GM06990 (cell line): ENCODE results near the gene TAGLN3.

Experiments
- DNase-seq: peaks from one replicate; pipeline ENCODE4 v3.0.0-alpha.2; 2011; ENCODE audit not compliant: insufficient read length; ENCODE audit errors: extremely low read depth
- H3K27me3 ChIP-seq: replicated peaks from 2 replicates; pipeline ENCODE4 v1.6.0; 2011; ENCODE audit warnings: low read length; ENCODE audit not compliant: control insufficient read depth, insufficient read depth
- H3K36me3 ChIP-seq: 2 replicates; pipeline ENCODE4 v1.5.1; 2011; ENCODE audit warnings: low read length; ENCODE audit not compliant: control insufficient read depth, insufficient read depth
- H3K4me3 ChIP-seq: replicated peaks from 2 replicates; pipeline ENCODE4 v1.5.1; 2011; ENCODE audit warnings: low read depth, mild to moderate bottlenecking, control low read depth, low read length
- TF ChIP-seq, protein P1 (sequence below): IDR thresholded peaks from 2 replicates; pipeline ENCODE4 v1.5.1; 2011; ENCODE audit warnings: low read length, control low read depth, mild to moderate bottlenecking, inconsistent platforms; ENCODE audit not compliant: insufficient read depth, poor library complexity, severe bottlenecking

TAGLN3 gene

DNA sequence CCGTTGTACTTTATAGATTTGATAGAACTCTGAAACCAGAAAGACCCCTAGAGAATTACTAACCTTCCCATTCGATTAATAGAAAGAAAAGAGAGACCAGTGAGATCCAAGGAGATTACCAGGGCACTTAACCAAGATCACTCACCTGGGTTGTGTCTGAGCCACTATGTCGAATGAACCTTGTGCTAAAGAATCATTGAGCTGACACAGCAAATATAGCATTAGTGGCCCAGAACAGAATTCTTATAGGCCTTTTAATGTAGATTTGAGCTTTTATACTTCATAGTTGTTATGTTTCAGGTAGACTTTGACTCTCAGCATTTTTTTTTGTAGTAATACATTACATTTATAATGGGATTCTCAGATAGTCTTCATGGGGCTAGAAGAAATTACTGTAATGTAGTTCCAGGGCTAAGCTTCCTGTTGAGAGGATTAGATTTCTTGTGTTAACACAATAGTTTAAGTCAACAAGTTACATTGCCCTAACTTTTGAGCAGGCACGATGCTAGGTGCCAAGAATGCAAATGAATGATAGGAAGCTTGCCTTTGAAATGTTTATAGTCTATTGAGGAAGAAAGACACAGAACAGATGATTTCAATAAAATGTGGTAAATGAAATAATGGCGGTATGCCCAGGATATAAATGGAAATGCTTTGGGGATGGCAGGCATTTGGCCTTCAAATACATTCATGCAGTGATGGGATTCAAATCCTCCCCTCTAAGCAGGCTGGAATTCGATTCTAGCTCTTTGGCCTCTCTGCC lies 44.3 kb upstream of the TAGLN3 start:
- no peak for DNase-seq
- no peaks in the 10 kb centered on the region for H3K27me3 ChIP-seq
- TF ChIP-seq, protein P1, sequence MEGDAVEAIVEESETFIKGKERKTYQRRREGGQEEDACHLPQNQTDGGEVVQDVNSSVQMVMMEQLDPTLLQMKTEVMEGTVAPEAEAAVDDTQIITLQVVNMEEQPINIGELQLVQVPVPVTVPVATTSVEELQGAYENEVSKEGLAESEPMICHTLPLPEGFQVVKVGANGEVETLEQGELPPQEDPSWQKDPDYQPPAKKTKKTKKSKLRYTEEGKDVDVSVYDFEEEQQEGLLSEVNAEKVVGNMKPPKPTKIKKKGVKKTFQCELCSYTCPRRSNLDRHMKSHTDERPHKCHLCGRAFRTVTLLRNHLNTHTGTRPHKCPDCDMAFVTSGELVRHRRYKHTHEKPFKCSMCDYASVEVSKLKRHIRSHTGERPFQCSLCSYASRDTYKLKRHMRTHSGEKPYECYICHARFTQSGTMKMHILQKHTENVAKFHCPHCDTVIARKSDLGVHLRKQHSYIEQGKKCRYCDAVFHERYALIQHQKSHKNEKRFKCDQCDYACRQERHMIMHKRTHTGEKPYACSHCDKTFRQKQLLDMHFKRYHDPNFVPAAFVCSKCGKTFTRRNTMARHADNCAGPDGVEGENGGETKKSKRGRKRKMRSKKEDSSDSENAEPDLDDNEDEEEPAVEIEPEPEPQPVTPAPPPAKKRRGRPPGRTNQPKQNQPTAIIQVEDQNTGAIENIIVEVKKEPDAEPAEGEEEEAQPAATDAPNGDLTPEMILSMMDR = no peak
- no peaks in the 10 kb centered on the region for H3K36me3 ChIP-seq
- H3K4me3 ChIP-seq = no peak overlapping the region

DNA sequence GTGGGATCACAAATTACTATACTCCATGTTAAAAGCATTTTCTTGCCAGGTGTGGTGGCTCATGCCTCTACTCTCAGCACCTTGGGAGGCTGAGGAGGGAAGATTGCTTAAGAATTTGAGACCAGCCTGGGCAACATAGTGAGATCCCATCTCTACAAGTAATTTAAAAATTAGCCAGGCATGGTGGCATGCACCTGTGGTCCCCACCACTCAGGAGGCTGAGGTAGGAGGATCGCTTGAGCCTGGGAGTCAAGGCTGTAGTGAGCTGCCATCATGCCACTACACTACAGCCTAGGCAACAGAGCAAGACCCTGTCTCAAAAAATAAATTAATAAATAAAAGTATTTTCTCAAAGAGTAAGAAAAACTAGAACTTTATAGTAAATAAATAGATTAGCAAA lies 42.8 kb upstream of the TAGLN3 start:
- TF ChIP-seq, protein P1 = no peak
- no peaks in the 10 kb centered on the region for H3K27me3 ChIP-seq
- no peak overlapping the region for H3K4me3 ChIP-seq
- no peak for DNase-seq
- no peaks in the 10 kb centered on the region for H3K36me3 ChIP-seq

DNA sequence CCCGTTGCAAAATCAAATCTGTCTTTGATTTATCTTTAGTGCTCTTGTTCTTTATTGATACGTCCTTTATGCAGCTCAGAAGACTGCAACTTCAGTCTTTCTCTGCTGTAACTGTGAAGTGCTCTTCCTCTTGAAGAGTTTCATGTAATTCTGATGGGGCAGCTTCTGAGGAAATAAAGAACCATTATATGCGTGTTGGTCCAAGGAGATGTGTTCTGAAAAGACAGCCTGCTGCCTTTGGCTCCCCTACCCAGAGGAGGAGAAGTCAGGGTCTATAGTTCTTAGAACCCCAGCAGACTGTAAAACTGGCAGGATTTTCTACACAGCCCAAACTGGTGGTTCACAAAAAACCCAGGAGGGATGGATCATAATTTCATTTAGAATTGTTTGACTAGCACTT lies 42.3 kb upstream of the TAGLN3 start:
- H3K4me3 ChIP-seq = no peak overlapping the region
- no peak for DNase-seq
- no peaks in the 10 kb centered on the region for H3K27me3 ChIP-seq
- no peaks in the 10 kb centered on the region for H3K36me3 ChIP-seq
- TF ChIP-seq, protein P1 = no peak

DNA sequence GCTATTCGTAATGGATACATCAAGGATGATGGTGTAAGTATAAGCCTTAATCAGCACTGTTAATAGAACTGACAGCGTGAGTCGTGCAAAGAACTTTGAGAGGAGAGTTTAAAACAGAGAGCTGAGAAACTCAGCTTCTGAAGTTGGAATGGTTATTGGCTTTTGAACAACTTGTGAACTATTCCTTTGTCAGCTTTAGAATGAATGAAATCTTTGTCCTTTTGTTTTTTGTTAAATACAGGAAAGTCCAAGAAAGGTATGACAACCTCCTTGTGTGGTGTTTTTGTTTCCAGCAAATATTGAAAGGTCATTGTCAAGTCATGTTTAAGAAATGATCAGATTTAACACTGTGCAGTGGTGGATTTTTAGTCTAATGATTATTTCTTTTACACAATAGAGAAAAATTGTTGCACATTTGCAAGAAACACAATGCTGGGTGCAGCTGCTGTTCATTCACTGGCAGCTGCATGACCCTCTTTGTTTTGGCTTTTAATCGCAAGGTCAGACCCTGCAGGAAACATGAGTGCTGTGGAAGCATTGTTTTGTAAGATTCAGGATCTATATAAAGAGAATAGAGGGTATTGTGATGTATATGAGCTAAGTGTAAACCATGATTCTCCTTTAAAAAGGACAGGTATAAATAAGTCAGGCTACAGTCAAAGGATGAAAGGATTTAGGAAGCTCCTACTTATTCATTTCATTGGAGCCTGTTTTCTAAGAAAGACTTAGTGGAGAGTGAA lies 41.6 kb upstream of the TAGLN3 start:
- H3K27me3 ChIP-seq = no peaks in the 10 kb centered on the region
- no peaks in the 10 kb centered on the region for H3K36me3 ChIP-seq
- DNase-seq = no peak
- TF ChIP-seq, protein P1 = no peak
- no peak overlapping the region for H3K4me3 ChIP-seq

DNA sequence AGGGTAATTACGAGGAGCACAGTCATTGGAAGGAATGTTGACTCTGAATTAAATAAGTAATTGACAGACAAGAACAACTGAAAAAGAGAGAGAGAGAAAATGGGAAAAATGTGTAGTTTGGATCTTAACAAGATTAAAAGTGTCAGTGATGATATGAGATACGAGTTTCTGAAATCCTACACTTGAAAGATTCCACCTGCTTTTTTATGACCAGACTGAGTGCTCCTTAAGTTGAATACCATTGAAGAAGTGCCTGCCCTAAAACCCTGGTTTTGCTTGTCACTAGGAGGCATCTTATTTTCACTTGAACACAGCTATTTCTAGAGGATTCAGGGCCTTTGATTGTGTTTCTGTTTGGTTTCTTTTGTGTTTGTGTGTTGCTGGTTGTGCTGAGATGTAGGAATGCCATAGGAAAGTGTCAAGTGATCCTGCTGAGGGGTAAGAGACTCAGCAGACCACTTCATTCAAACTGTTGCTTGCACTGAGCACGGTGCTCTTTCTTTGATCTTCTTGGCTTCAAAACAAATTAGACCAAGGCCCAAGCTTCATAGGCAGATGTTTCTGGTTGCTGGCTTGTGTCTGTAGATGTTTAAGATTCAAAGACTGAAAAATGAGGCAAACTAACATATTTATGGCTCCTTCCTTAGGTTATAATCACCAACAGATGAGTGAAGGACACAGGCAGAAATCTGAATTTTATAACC lies 37.1 kb upstream of the TAGLN3 start:
- TF ChIP-seq, protein P1 = no peak
- Histone ChIP-seq H3K27me3 (no peaks in the 10 kb centered on the region), H3K4me3 (no peak overlapping the region), H3K36me3 (no peaks in the 10 kb centered on the region)
- no peak for DNase-seq
